PC-9 (cell line): ENCODE measurements around the gene PROSER2.

Experiments
- EZH2 ChIP-seq: fragments of 200-600 bp; sonication (generic); IDR thresholded peaks from 2 replicates; pipeline ENCODE4 v1.8.0; 2017; ENCODE audit warnings: antibody characterized with exemption, low read depth
- TF ChIP-seq, protein P1 (sequence below): fragments of 200-600 bp; sonication (generic); conservative IDR thresholded peaks from 2 replicates; pipeline ENCODE4 v1.6.1; 2017; ENCODE audit warnings: mixed run types, antibody characterized with exemption, mild to moderate bottlenecking, moderate library complexity

DNA sequence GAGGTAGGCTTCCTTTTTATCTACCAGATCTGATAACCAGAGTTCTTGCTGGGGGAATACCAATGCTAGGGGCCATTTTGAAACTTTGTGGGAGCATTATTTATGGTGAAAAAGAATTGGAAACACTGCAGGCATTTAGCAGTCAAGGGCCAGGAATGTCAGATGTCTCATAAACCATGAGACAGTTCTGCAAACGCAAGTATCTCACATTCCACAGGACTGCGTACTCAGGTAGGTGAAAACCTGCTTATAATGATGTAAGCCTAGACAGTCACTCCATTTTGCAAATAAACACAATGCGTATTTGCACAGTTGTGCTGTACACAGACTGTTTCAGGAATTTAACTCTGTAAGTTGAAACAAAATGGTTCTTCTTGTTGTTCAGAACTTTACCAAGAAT lies 47.1 kb upstream of the PROSER2 start:
- TF ChIP-seq, protein P1, sequence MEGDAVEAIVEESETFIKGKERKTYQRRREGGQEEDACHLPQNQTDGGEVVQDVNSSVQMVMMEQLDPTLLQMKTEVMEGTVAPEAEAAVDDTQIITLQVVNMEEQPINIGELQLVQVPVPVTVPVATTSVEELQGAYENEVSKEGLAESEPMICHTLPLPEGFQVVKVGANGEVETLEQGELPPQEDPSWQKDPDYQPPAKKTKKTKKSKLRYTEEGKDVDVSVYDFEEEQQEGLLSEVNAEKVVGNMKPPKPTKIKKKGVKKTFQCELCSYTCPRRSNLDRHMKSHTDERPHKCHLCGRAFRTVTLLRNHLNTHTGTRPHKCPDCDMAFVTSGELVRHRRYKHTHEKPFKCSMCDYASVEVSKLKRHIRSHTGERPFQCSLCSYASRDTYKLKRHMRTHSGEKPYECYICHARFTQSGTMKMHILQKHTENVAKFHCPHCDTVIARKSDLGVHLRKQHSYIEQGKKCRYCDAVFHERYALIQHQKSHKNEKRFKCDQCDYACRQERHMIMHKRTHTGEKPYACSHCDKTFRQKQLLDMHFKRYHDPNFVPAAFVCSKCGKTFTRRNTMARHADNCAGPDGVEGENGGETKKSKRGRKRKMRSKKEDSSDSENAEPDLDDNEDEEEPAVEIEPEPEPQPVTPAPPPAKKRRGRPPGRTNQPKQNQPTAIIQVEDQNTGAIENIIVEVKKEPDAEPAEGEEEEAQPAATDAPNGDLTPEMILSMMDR, result no peak
- no peak for TF ChIP-seq EZH2
